Fibroblast of lung (primary cell): ENCODE results near the gene CDC25A. TPM values are rescaled to one million over a fixed set of nuclear protein-coding genes. Genes with fewer than 3 reads are reported as not detected.

ENCODE experiments used
- DNase-seq, 2 donors: peaks; one replicate each; pipeline versions ENCODE4 v3.0.0 to v3.0.0-alpha.2; 2010; ENCODE audit warnings: low read depth in 2 of 2
- H2AFZ ChIP-seq: 2 replicates; pipeline ENCODE4 v1.5.1; 2012; ENCODE audit warnings: low read length, control low read depth, inconsistent platforms
- H3K27ac ChIP-seq: 2 replicates; pipeline ENCODE4 v1.5.1; 2011; ENCODE audit warnings: low read length, control low read depth; ENCODE audit not compliant: insufficient read depth
- H3K27me3 ChIP-seq: 2 replicates; pipeline ENCODE4 v1.5.1; 2011; ENCODE audit warnings: mild to moderate bottlenecking, low read length; ENCODE audit not compliant: control insufficient read depth, insufficient read depth
- H3K36me3 ChIP-seq: 2 replicates; pipeline ENCODE4 v1.5.1; 2011; ENCODE audit warnings: low read length; ENCODE audit not compliant: control insufficient read depth, insufficient read depth
- H3K4me1 ChIP-seq: 2 replicates; pipeline ENCODE4 v1.5.1; 2011; ENCODE audit warnings: low read length; ENCODE audit not compliant: control insufficient read depth, insufficient read depth; ENCODE audit errors: extremely low read depth
- H3K4me2 ChIP-seq: 2 replicates; pipeline ENCODE4 v1.5.1; 2011; ENCODE audit warnings: low read length, control low read depth; ENCODE audit not compliant: insufficient read depth; ENCODE audit errors: extremely low read depth
- H3K4me3 ChIP-seq, 4 experiments: fragments of 200-600 bp in 1 of 4; sonication (generic) in 1 of 4; replicated peaks in 1 of 4; 2 replicates each; pipeline ENCODE4 v1.5.1; 2011 to 2016; ENCODE audit warnings: low read length in 4 of 4, low read depth in 3 of 4, mild to moderate bottlenecking in 3 of 4, control low read depth in 2 of 4, inconsistent platforms in 1 of 4, mixed read lengths in 1 of 4; ENCODE audit not compliant: insufficient read depth in 1 of 4; ENCODE audit errors: control extremely low read depth in 1 of 4
- H3K79me2 ChIP-seq: 2 replicates; pipeline ENCODE4 v1.5.1; 2012; ENCODE audit warnings: mild to moderate bottlenecking, low read length, inconsistent platforms; ENCODE audit not compliant: control insufficient read depth, insufficient read depth
- H3K9ac ChIP-seq: 2 replicates; pipeline ENCODE4 v1.5.1; 2011; ENCODE audit warnings: mild to moderate bottlenecking, low read length, control low read depth; ENCODE audit not compliant: insufficient read depth
- H3K9me3 ChIP-seq: 2 replicates; pipeline ENCODE4 v1.5.1; 2012; ENCODE audit warnings: low read depth, low read length; ENCODE audit not compliant: control insufficient read depth, insufficient read depth
- H4K20me1 ChIP-seq: 2 replicates; pipeline ENCODE4 v1.5.1; 2011; ENCODE audit warnings: low read length; ENCODE audit not compliant: control insufficient read depth, insufficient read depth; ENCODE audit errors: extremely low read depth
- CTCF ChIP-seq, 2 donors: IDR thresholded peaks in 1 of 2; conservative IDR thresholded peaks in 1 of 2; 1 replicate in 1 of 2; 2 replicates in 1 of 2; pipeline ENCODE4 v1.5.1; 2011 to 2012; ENCODE audit warnings: low read length in 2 of 2, control low read depth in 1 of 2, inconsistent platforms in 1 of 2, low read depth in 1 of 2, mild to moderate bottlenecking in 1 of 2
- EZH2 ChIP-seq: IDR thresholded peaks from 2 replicates; pipeline ENCODE4 v1.5.1; 2012; ENCODE audit warnings: low read length, control low read depth, mild to moderate bottlenecking; ENCODE audit errors: missing control alignments
- polyA plus RNA-seq, 2 donors: library from polyadenylated mRNA; depleted of rRNA in 1 of 2; stranded (reverse) in 1 of 2; unstranded in 1 of 2; fragments of >200 nt; gene quantifications; 2 replicates each; pipeline ENCODE4 v1.2.1, GENCODE V29; 2011 to 2012; ENCODE audit warnings: missing spikeins in 1 of 2
- total RNA-seq: library from RNA; depleted of rRNA; stranded (reverse); fragments of >200 nt; gene quantifications from 2 replicates; pipeline ENCODE4 v1.2.1, GENCODE V29; 2014

The CDC25A gene
- total and polyA plus RNA-seq, 2 donors (not counting 1 experiment from before 2014, with no cell fraction given) = 1.3 to 3.1 TPM

- TF ChIP-seq EZH2 = no peak
- TF ChIP-seq CTCF (conservative IDR thresholded peaks at IDR 0.05 in 1 of 2, IDR thresholded peaks at IDR 0.05 in 1 of 2; ENCODE audit: low read depth in 1 of 2, low read length in 2 of 2) = no peak
These were observed 8.4 kb upstream of the CDC25A start for GRCh38 chr3:48196611-48197010.

GRCh38 chr3:48194446-48195071 is 6.3 kb upstream of the CDC25A start:
- no peak overlapping the region for H3K4me2 ChIP-seq
- peaks cover 3% of the 10 kb centered on the region for H3K27me3 ChIP-seq
- H3K4me3 ChIP-seq = no peak overlapping the region
- no peak overlapping the region for H2AFZ ChIP-seq
- H3K9ac ChIP-seq = no peak overlapping the region
- no peaks in the 10 kb centered on the region for H4K20me1 ChIP-seq
- peak; percentile 29 to 64 for DNase-seq
- H3K36me3 ChIP-seq = no peaks in the 10 kb centered on the region
- no peak overlapping the region for H3K27ac ChIP-seq
- no peaks in the 10 kb centered on the region for H3K9me3 ChIP-seq
- no peaks in the 10 kb centered on the region for H3K4me1 ChIP-seq
- TF ChIP-seq EZH2 (no peak), CTCF (conservative IDR thresholded peaks at IDR 0.05 in 1 of 2, IDR thresholded peaks at IDR 0.05 in 1 of 2; ENCODE audit: low read depth in 1 of 2, low read length in 2 of 2) (peak; percentile 81 to 92)
- H3K79me2 ChIP-seq = no peaks in the 10 kb centered on the region

More at GRCh38 chr3:48196611-48197010, 8.4 kb upstream of the CDC25A start:
- Histone ChIP-seq H3K79me2 (no peaks in the 10 kb centered on the region), H3K27ac (no peak overlapping the region), H3K4me2 (no peak overlapping the region), H3K36me3 (no peaks in the 10 kb centered on the region), H4K20me1 (no peaks in the 10 kb centered on the region), H2AFZ (no peak overlapping the region), H3K4me1 (no peaks in the 10 kb centered on the region), H3K9ac (no peak overlapping the region), H3K4me3 (no peak overlapping the region), H3K27me3 (peaks cover 3% of the 10 kb centered on the region), H3K9me3 (no peaks in the 10 kb centered on the region)
- no peak for DNase-seq

GRCh38 chr3:48190911-48191310 is 2.7 kb upstream of the CDC25A start:
- Histone ChIP-seq H3K27ac (no peak overlapping the region), H2AFZ (no peak overlapping the region)

More at GRCh38 chr3:48190911-48191310, 2.7 kb upstream of the CDC25A start:
- Histone ChIP-seq H3K4me2 (no peak overlapping the region), H3K27me3 (no peaks in the 10 kb centered on the region), H3K79me2 (peaks cover 16% of the 10 kb centered on the region), H3K9ac (no peak overlapping the region), H3K4me3 (no peak overlapping the region), H3K36me3 (no peaks in the 10 kb centered on the region), H4K20me1 (no peaks in the 10 kb centered on the region), H3K4me1 (peaks cover 4% of the 10 kb centered on the region), H3K9me3 (no peaks in the 10 kb centered on the region)
- TF ChIP-seq CTCF (conservative IDR thresholded peaks at IDR 0.05 in 1 of 2, IDR thresholded peaks at IDR 0.05 in 1 of 2; ENCODE audit: low read depth in 1 of 2, low read length in 2 of 2) = no peak
- no peak for TF ChIP-seq EZH2
- no peak for DNase-seq
